GM23338 (cell line): Measurements from ENCODE around the gene RBP4. TPM values are rescaled to one million over a fixed set of nuclear protein-coding genes. Genes with fewer than 3 reads are reported as not detected.

Source experiments
- ATAC-seq: fragments of 200-7000 bp; cut with Tn5 transposase; 3 replicates; pipeline ENCODE4 v1.9.1; 2020
- DNase-seq: peaks from one replicate; pipeline ENCODE4 v3.0.0-alpha.2; 2015; ENCODE audit warnings: low spot score
- H2AFZ ChIP-seq: fragments of 200-600 bp; sonication (generic); 2 replicates; pipeline ENCODE4 v1.8.0; 2016; ENCODE audit warnings: antibody characterized with exemption, mild to moderate bottlenecking, moderate library complexity
- H3F3A ChIP-seq: fragments of 200-600 bp; sonication (generic); replicated peaks from 2 replicates; pipeline ENCODE4 v1.8.0; 2017; ENCODE audit warnings: antibody characterized with exemption, mixed run types, low read depth
- H3K27ac ChIP-seq: fragments of 200-600 bp; sonication (generic); 2 replicates; pipeline ENCODE4 v1.6.1; 2016; ENCODE audit warnings: low read depth
- H3K27me3 ChIP-seq: fragments of 200-600 bp; sonication (generic); 2 replicates; pipeline ENCODE4 v1.8.0; 2016; ENCODE audit warnings: mild to moderate bottlenecking, mixed run types, moderate library complexity; ENCODE audit not compliant: insufficient read depth
- H3K36me3 ChIP-seq: fragments of 200-600 bp; sonication (generic); 2 replicates; pipeline ENCODE4 v1.8.0; 2016; ENCODE audit warnings: mild to moderate bottlenecking; ENCODE audit not compliant: insufficient read depth
- H3K4me1 ChIP-seq: fragments of 200-600 bp; sonication (generic); 2 replicates; pipeline ENCODE4 v1.8.0; 2016; ENCODE audit warnings: mild to moderate bottlenecking, moderate library complexity; ENCODE audit not compliant: insufficient read depth
- H3K4me2 ChIP-seq: fragments of 200-600 bp; sonication (generic); 2 replicates; pipeline ENCODE4 v1.7.1; 2017; ENCODE audit warnings: mixed run types
- H3K4me3 ChIP-seq: fragments of 200-600 bp; sonication (generic); 2 replicates; pipeline ENCODE4 v1.6.1; 2016; ENCODE audit warnings: mixed run types
- H3K79me2 ChIP-seq: fragments of 200-600 bp; sonication (generic); replicated peaks from 2 replicates; pipeline ENCODE4 v1.8.0; 2017; ENCODE audit warnings: mild to moderate bottlenecking; ENCODE audit not compliant: insufficient read depth
- H3K9me2 ChIP-seq: fragments of 200-600 bp; sonication (generic); 2 replicates; pipeline ENCODE4 v1.8.0; 2017; ENCODE audit not compliant: insufficient read depth
- H4K20me1 ChIP-seq: fragments of 200-600 bp; sonication (generic); replicated peaks from 2 replicates; pipeline ENCODE4 v1.8.0; 2017; ENCODE audit warnings: mild to moderate bottlenecking; ENCODE audit not compliant: insufficient read depth
- H3K27ac Mint-ChIP-seq: 2 replicates; pipeline ENCODE4 v1.8.0; 2020; ENCODE audit warnings: inconsistent platforms, mild to moderate bottlenecking, moderate library complexity, mixed read lengths
- H3K27me3 Mint-ChIP-seq: 3 replicates; pipeline ENCODE4 v1.8.0; 2022; ENCODE audit warnings: low read depth, mild to moderate bottlenecking, moderate library complexity, mixed read lengths, inconsistent platforms; ENCODE audit not compliant: insufficient read depth, poor library complexity
- H3K36me3 Mint-ChIP-seq: 3 replicates; pipeline ENCODE4 v1.8.0; 2021; ENCODE audit warnings: low read depth, mild to moderate bottlenecking, inconsistent platforms, moderate library complexity, mixed read lengths
- H3K4me1 Mint-ChIP-seq: 3 replicates; pipeline ENCODE4 v1.8.0; 2020; ENCODE audit warnings: mild to moderate bottlenecking, inconsistent platforms, mixed read lengths
- H3K4me3 Mint-ChIP-seq: 3 replicates; pipeline ENCODE4 v1.8.0; 2021; ENCODE audit warnings: moderate library complexity, mild to moderate bottlenecking, inconsistent platforms, mixed read lengths
- H3K9me3 Mint-ChIP-seq: 3 replicates; pipeline ENCODE4 v1.8.0; 2020; ENCODE audit warnings: moderate library complexity, mild to moderate bottlenecking, inconsistent platforms, mixed read lengths
- CREB1 ChIP-seq: fragments of 250-450 bp; sonication (Bioruptor Pico); IDR thresholded peaks from 2 replicates; pipeline ENCODE4 v1.5.0; 2020; ENCODE audit warnings: low read depth, mild to moderate bottlenecking, moderate library complexity
- EZH2 ChIP-seq: fragments of 200-600 bp; sonication (generic); IDR thresholded peaks from one replicate; pipeline ENCODE4 v1.8.0; 2017; ENCODE audit warnings: antibody characterized with exemption, mild to moderate bottlenecking, low read depth; ENCODE audit not compliant: unreplicated experiment
- EZH2phosphoT487 ChIP-seq: fragments of 200-600 bp; sonication (generic); IDR thresholded peaks from one replicate; pipeline ENCODE4 v1.8.1; 2018; ENCODE audit warnings: antibody characterized with exemption; ENCODE audit not compliant: unreplicated experiment
- JUNB ChIP-seq: IDR thresholded peaks from one replicate; pipeline ENCODE4 v1.6.1; 2016; ENCODE audit warnings: antibody characterized with exemption; ENCODE audit not compliant: unreplicated experiment
- NANOG ChIP-seq: IDR thresholded peaks from 2 replicates; pipeline ENCODE4 v1.6.1; 2016; ENCODE audit warnings: antibody characterized with exemption, borderline replicate concordance
- POLR2AphosphoS5 ChIP-seq: IDR thresholded peaks from 2 replicates; pipeline ENCODE4 v1.6.1; 2016; ENCODE audit warnings: antibody characterized with exemption, low read depth
- STAT1 ChIP-seq: IDR thresholded peaks from one replicate; pipeline ENCODE4 v1.6.1; 2016; ENCODE audit warnings: antibody characterized with exemption; ENCODE audit not compliant: unreplicated experiment
- ZNF114 ChIP-seq: fragments of 250-450 bp; sonication (Bioruptor Pico); IDR thresholded peaks from 2 replicates; pipeline ENCODE4 v1.5.0; 2020; ENCODE audit warnings: mild to moderate bottlenecking, moderate library complexity
- ZNF331 ChIP-seq: fragments of 250-450 bp; sonication (Bioruptor Pico); IDR thresholded peaks from 2 replicates; pipeline ENCODE4 v1.5.0; 2020; ENCODE audit warnings: low read depth, mild to moderate bottlenecking, moderate library complexity
- polyA plus RNA-seq: library from polyadenylated mRNA; unstranded; fragments of >200 nt; fragmentation: Nextera tagmentation; extraction: Ambion mirVana; gene quantifications from 2 replicates; pipeline ENCODE4 v1.2.1, GENCODE V29; 2016
- total RNA-seq: library from RNA; depleted of rRNA; stranded (reverse); fragments of >200 nt; shearing (Covaris generic); gene quantifications from 2 replicates; pipeline ENCODE4 v1.2.3, GENCODE V29; 2014
- TF ChIP-seq, protein P1 (sequence below): fragments of 250-450 bp; sonication (Bioruptor Pico); IDR thresholded peaks from 2 replicates; pipeline ENCODE4 v1.5.0; 2020; ENCODE audit warnings: mild to moderate bottlenecking, moderate library complexity
- TF ChIP-seq, protein P2 (sequence below): IDR thresholded peaks from one replicate; pipeline ENCODE4 v1.6.1; 2018; ENCODE audit warnings: antibody characterized with exemption; ENCODE audit not compliant: unreplicated experiment
- TF ChIP-seq, protein P3 (sequence below), 2 experiments: fragments of 200-600 bp in 1 of 2; sonication (generic) in 1 of 2; conservative IDR thresholded peaks; 2 replicates each; pipeline versions ENCODE4 v1.5.1 to v1.6.1; 2016 to 2017; ENCODE audit warnings: antibody characterized with exemption in 2 of 2, low read depth in 2 of 2, mild to moderate bottlenecking in 2 of 2, moderate library complexity in 1 of 2
- TF ChIP-seq, protein P4 (sequence below): IDR thresholded peaks from 2 replicates; pipeline ENCODE4 v1.6.1; 2016; ENCODE audit warnings: antibody characterized with exemption

RBP4 gene
- total and polyA plus RNA-seq, 2 experiments from 2014 or later, result 0.79 to 1.0 TPM

DNA sequence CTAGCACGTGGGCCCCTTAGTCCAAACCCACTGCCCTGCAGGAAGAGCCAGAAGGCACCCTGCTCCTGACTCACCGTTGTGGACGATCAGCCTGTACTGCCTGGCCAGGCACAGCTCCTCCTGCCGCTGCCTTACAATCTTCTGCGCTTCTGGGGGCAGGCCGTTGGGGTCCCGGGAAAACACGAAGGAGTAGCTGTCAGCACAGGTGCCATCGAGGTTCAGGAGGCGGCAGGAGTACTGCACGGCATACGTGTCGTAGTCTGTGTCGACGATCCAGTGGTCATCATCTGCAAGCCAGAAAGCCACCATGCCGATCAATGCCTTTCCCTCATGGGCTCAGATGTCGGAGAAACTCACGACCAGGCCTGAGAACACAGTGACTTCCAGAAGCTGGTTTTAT lies 7.3 kb downstream of the RBP4 start:
- Mint-ChIP-seq H3K36me3 (no peaks in the 10 kb centered on the region), H3K4me1 (peaks cover 20% of the 10 kb centered on the region)

More for the DNA sequence above, 7.3 kb downstream of the RBP4 start:
- Mint-ChIP-seq H3K27me3 (peaks cover 13% of the 10 kb centered on the region), H3K27ac (no peak overlapping the region), H3K9me3 (no peaks in the 10 kb centered on the region), H3K4me3 (no peak overlapping the region)
- Histone ChIP-seq H3K4me1 (peaks cover 16% of the 10 kb centered on the region), H3K79me2 (no peaks in the 10 kb centered on the region), H3K27ac (no peak overlapping the region), H3K4me2 (no peak overlapping the region), H3F3A (no peaks in the 10 kb centered on the region), H3K36me3 (no peaks in the 10 kb centered on the region), H3K9me2 (no peaks in the 10 kb centered on the region; the same call in 1 of the 2 replicates), H4K20me1 (peaks cover 3% of the 10 kb centered on the region; the same call in 1 of the 2 replicates), H3K4me3 (no peak overlapping the region), H3K27me3 (peaks cover 9% of the 10 kb centered on the region; the same call in 1 of the 2 replicates), H2AFZ (no peak overlapping the region)
- DNase-seq, result no peak
- TF ChIP-seq CREB1 (CRISPR knock-in tag) (no peak), JUNB (no peak), ZNF114 (CRISPR knock-in tag) (no peak), ZNF331 (CRISPR knock-in tag) (no peak), POLR2AphosphoS5 (no peak), EZH2phosphoT487 (no peak), EZH2 (no peak), STAT1 (no peak), NANOG (no peak)
- TF ChIP-seq, protein P1, sequence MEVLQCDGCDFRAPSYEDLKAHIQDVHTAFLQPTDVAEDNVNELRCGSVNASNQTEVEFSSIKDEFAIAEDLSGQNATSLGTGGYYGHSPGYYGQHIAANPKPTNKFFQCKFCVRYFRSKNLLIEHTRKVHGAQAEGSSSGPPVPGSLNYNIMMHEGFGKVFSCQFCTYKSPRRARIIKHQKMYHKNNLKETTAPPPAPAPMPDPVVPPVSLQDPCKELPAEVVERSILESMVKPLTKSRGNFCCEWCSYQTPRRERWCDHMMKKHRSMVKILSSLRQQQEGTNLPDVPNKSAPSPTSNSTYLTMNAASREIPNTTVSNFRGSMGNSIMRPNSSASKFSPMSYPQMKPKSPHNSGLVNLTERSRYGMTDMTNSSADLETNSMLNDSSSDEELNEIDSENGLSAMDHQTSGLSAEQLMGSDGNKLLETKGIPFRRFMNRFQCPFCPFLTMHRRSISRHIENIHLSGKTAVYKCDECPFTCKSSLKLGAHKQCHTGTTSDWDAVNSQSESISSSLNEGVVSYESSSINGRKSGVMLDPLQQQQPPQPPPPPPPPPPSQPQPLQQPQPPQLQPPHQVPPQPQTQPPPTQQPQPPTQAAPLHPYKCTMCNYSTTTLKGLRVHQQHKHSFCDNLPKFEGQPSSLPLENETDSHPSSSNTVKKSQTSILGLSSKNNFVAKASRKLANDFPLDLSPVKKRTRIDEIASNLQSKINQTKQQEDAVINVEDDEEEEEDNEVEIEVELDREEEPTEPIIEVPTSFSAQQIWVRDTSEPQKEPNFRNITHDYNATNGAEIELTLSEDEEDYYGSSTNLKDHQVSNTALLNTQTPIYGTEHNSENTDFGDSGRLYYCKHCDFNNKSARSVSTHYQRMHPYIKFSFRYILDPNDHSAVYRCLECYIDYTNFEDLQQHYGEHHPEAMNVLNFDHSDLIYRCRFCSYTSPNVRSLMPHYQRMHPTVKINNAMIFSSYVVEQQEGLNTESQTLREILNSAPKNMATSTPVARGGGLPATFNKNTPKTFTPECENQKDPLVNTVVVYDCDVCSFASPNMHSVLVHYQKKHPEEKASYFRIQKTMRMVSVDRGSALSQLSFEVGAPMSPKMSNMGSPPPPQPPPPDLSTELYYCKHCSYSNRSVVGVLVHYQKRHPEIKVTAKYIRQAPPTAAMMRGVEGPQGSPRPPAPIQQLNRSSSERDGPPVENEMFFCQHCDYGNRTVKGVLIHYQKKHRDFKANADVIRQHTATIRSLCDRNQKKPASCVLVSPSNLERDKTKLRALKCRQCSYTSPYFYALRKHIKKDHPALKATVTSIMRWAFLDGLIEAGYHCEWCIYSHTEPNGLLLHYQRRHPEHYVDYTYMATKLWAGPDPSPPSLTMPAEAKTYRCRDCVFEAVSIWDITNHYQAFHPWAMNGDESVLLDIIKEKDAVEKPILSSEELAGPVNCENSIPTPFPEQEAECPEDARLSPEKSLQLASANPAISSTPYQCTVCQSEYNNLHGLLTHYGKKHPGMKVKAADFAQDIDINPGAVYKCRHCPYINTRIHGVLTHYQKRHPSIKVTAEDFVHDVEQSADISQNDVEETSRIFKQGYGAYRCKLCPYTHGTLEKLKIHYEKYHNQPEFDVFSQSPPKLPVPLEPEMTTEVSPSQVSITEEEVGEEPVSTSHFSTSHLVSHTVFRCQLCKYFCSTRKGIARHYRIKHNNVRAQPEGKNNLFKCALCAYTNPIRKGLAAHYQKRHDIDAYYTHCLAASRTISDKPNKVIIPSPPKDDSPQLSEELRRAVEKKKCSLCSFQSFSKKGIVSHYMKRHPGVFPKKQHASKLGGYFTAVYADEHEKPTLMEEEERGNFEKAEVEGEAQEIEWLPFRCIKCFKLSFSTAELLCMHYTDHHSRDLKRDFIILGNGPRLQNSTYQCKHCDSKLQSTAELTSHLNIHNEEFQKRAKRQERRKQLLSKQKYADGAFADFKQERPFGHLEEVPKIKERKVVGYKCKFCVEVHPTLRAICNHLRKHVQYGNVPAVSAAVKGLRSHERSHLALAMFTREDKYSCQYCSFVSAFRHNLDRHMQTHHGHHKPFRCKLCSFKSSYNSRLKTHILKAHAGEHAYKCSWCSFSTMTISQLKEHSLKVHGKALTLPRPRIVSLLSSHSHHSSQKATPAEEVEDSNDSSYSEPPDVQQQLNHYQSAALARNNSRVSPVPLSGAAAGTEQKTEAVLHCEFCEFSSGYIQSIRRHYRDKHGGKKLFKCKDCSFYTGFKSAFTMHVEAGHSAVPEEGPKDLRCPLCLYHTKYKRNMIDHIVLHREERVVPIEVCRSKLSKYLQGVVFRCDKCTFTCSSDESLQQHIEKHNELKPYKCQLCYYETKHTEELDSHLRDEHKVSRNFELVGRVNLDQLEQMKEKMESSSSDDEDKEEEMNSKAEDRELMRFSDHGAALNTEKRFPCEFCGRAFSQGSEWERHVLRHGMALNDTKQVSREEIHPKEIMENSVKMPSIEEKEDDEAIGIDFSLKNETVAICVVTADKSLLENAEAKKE (CRISPR knock-in tag), result no peak
- TF ChIP-seq, protein P2, sequence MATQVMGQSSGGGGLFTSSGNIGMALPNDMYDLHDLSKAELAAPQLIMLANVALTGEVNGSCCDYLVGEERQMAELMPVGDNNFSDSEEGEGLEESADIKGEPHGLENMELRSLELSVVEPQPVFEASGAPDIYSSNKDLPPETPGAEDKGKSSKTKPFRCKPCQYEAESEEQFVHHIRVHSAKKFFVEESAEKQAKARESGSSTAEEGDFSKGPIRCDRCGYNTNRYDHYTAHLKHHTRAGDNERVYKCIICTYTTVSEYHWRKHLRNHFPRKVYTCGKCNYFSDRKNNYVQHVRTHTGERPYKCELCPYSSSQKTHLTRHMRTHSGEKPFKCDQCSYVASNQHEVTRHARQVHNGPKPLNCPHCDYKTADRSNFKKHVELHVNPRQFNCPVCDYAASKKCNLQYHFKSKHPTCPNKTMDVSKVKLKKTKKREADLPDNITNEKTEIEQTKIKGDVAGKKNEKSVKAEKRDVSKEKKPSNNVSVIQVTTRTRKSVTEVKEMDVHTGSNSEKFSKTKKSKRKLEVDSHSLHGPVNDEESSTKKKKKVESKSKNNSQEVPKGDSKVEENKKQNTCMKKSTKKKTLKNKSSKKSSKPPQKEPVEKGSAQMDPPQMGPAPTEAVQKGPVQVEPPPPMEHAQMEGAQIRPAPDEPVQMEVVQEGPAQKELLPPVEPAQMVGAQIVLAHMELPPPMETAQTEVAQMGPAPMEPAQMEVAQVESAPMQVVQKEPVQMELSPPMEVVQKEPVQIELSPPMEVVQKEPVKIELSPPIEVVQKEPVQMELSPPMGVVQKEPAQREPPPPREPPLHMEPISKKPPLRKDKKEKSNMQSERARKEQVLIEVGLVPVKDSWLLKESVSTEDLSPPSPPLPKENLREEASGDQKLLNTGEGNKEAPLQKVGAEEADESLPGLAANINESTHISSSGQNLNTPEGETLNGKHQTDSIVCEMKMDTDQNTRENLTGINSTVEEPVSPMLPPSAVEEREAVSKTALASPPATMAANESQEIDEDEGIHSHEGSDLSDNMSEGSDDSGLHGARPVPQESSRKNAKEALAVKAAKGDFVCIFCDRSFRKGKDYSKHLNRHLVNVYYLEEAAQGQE, result no peak
- TF ChIP-seq, protein P3, sequence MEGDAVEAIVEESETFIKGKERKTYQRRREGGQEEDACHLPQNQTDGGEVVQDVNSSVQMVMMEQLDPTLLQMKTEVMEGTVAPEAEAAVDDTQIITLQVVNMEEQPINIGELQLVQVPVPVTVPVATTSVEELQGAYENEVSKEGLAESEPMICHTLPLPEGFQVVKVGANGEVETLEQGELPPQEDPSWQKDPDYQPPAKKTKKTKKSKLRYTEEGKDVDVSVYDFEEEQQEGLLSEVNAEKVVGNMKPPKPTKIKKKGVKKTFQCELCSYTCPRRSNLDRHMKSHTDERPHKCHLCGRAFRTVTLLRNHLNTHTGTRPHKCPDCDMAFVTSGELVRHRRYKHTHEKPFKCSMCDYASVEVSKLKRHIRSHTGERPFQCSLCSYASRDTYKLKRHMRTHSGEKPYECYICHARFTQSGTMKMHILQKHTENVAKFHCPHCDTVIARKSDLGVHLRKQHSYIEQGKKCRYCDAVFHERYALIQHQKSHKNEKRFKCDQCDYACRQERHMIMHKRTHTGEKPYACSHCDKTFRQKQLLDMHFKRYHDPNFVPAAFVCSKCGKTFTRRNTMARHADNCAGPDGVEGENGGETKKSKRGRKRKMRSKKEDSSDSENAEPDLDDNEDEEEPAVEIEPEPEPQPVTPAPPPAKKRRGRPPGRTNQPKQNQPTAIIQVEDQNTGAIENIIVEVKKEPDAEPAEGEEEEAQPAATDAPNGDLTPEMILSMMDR (conservative IDR thresholded peaks at IDR 0.05; ENCODE audit: low read depth in 2 of 2), result no peak
- TF ChIP-seq, protein P4, sequence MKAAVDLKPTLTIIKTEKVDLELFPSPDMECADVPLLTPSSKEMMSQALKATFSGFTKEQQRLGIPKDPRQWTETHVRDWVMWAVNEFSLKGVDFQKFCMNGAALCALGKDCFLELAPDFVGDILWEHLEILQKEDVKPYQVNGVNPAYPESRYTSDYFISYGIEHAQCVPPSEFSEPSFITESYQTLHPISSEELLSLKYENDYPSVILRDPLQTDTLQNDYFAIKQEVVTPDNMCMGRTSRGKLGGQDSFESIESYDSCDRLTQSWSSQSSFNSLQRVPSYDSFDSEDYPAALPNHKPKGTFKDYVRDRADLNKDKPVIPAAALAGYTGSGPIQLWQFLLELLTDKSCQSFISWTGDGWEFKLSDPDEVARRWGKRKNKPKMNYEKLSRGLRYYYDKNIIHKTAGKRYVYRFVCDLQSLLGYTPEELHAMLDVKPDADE, result no peak
- ATAC-seq, result no peak
